HG02623 (cell line): Measurements from ENCODE around the gene TRAPPC12.
"Not testable (repeated sequence)": the region's sequence is repeated elsewhere in the genome, so short reads cannot be mapped to it uniquely, and the experiment has no call there.

Experiments
- ATAC-seq: cut with Tn5 transposase; IDR thresholded peaks from one replicate; pipeline ENCODE4 v1.9.1; 2021; ENCODE audit warnings: moderate library complexity; ENCODE audit not compliant: unreplicated experiment

The TRAPPC12 gene

DNA sequence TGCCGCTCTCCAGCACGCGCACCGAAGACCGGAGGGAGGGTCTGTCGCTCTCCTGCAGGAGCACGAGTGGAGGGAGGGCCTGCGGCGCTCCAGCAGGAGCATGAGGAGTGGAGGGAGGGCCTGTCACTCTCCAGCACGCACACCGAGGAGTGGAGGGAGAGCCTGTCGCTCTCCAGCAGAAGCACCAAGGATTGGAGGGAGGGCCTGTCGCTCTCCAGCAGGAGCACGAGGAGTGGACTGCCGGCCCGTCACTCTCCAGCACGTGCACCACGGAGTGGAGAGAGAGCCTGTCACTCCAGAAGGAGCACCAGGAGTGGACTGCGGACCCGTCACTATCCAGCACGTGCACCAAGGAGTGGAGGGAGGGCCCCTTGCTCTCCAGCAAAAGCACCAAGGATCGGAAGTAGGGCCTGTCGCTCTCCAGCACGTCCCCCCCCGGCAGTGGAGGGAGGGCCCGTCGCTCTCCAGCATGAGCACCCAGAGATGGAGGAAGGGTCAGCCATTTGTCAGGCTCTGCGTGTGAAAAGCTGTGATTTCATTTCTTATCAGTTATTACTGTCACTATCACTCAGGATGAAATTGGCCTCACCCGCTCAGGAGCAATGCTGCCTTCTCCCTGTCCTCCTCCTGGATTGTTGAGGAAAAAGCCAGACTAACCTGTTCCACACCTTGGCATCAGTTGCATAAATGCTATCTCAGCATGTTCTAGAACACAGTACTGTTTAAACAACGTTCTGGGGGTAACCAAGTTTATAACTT, 103.9 kb downstream of the TRAPPC12 start:
- no peak for ATAC-seq

DNA sequence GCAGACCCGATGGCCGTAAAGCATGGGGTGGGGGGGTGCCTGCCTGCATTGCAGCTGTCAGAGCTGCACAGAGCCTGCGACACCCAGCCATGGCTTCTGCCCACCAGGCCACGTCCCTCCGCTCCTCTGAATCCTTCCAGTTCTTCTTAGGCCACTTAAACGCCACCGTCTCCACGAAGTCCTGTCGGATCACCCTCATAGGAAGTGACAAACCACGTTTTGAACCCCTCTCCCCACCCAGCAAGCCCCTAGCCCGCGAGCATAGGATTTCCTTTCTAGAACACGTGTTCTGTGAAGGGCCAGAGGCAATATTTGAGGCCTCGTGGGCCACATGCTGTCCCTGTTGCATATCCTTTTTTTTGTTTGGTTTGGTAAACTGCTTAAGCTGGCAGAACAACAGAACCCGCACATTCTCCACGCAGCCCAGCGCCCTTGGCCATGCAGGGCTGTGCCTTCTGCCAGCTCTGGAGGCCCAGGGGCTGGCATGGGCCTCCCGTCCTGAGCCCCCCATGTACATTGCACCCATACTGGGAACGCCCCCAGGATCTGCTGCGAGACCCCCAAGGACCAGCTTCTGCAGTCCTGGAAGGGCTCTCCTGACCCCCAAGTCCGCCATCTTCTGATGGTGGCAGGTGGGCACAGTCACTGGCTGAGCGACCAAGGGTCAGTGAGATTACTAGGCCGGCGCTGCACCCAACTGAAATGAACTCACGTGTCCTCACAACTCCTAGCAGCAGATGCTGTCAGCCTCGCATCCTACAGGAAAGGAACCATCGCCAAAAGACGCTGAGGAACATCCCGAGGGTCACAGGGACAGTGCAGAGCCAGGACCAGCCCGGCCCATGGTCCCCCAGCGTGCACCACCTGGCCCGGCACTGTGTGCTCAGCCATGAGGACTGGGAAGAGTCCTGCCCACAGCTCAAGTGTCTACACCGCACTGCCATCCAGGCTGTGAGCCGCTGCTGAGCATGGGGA, 104.8 kb downstream of the TRAPPC12 start:
- ATAC-seq = no peak

DNA sequence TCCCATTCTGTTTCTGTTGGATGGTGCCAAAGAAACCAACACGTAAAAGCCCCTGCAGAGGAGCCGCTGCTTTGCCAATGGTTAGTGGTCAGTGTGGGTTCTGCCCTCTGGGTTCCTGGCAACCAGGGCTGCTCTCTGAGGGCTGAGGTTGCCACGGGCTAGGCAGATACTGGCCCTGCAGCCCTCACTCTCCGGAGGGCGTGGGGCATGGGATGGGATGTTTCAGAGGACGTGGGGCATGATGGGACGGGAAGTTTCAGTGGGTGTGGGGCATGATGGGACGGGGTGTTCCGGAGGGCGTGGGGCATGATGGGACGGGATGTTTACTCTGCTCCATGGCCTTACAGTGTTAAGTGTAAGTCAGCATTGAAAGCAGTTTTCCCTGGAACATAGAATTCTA, 105.7 kb downstream of the TRAPPC12 start:
- no peak for ATAC-seq

DNA sequence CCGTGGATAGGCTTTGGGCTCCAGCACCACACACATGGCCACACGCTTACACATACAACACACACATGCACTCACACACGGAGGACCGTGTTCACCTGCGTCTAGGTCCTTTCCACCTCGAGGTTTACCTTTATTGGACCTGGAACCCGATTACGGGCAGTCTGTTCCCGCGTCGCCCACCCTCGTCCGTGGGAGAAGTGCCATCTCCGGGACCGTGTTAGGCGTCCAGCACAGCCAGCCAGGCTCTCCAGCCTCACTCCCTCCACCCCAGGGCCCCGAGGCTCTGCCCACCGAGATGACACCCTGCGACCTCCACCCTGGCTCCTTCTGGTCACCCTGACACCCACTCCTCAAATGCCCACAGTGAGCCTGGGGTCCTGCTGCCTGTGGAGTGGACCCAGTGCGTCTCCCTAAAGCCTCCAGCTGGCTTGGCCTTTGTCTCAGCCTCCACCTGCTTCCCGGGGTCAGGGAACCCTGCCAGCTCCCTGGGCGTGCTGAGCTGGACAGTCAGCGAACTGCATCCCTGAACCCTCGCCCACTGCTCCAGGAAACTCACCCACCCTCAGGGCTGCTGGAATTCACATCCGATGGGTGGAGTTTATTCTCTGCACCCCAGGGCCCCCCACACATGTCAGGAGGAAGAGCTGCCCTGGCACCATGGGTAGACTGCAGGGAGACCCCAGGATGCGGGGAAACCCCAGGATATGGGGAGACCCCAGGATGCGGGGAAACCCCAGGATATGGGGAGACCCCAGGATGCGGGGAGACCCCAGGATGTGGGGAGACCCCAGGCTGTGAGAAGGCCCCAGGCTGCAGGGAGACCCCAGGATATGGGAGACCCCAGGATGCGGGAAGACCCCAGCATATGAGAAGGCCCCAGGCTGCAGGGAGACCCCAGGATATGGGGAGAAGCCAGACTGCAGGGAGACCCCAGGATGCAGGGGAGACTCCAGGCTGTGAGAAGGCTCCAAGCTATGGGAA, 106.8 kb downstream of the TRAPPC12 start:
- no peak for ATAC-seq

DNA sequence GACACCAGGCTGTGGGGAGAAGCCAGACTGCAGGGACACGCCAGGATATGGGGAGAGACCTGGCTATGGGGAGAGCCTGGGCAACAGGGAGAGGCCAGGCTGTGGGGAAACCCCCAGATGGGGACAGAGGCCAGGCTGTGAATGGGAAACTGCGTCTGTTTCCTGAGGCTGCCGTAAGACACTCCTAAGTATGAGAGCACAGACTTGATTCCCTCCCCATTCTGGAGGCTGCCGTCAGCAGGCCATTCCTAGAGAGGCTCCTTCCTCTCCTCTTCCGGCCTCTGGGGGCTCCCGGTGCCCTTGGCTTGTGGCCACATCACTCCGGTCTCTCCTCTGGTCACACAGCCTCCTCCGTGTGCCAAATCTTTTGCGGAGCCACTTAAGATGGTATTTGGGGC, 107.5 kb downstream of the TRAPPC12 start:
- ATAC-seq = no peak

DNA sequence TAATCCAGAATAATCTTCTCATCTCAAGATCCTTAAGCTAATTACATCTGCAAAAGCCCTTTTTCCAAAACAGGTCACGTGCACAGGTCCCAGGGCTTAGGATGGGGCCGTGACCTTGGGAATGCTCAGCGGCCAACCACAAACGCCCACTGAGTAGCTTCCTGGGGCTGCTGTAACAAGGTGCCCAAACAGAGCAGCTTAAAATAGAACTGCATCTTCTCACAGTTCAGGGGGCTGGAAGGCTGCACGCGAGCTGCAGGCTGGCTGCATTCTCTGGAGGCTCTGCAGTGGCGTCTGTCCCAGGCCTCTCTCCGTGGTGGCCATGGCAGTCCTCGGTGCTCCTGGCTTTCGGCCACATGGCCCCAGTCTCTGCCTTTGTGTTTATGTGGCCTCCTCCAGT, 107.9 kb downstream of the TRAPPC12 start:
- no peak for ATAC-seq

DNA sequence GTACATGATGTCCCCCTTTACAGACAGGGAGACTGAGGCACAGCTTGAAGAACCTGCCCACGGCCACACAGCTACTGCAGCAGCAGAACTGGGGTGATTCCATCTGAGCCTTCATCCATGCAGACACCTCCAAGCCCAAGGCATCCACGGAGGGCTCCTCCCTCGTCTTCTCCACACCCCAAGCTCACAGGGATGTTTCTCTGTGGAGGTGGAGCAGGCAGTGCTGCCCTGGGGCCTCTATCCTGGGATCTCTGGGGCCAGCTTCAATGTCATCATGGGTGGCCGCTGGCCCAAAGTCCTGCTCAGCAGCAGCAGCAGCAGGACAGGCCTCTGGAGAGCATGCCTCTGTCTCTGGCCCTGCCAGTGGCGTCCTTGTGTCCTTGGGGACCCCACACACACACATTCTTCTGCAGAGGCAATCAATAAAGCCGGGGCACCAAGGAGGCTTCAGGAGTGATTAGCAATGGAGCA, 108.6 kb downstream of the TRAPPC12 start:
- ATAC-seq = no peak

DNA sequence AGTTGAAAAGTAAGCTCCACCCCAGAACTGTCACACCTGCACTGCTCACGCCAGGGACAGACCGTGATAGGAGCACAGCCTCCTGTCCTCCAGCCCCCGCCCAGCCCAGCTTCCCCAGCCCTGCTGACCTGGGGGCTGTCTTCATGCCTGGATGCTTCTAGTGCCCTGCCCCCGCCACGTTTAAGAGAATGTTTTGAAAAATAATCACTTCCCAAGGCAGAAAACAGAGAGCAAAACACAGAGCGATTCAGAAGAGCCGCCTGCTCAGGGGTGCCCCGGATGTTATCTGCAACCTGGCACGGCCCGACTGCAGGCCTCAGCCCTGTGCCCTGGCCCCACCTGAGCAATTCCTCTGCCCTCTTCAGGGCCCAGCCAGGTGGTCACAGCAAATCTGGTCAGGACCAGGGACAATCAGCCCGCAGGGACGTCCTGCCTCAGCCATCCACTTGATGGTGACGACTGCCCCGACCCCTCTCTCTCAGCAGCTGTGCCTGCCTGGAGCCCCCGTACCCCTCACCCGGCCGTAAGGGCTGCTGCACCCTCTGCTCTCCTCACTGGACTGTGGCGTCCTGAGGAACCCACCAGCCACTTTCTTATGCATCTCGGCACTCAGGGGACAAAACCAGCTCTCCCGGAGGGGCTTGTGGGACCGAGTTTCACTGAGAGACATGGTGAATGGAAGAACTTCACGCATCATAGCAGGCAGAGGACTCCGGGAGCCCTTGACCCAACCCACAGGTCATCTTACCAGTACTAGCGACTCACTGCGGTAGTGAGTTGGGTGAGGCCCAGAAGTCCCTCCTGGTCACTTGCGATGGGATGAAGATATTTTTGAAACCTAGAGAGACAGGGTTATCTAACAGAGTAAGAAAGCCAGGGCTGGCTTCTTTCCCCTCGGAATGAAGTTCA, 109.6 kb downstream of the TRAPPC12 start:
- no peak for ATAC-seq

DNA sequence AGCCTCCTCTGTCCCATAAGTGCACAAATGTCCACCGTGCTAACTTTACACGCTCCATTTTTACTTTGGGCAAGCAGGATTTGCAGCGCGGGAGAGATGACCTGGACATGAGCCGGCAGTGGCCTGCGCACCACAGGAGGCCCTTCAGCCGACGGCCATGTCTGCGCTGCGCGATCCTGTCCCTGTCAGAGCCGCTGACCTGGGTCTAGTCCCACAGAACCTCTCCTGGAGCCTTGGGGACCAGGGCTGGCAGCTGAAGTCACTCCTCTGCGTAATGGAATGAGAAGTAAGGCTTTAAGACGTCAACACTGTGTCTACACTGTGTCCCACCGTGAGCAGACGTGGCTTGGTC, 110.2 kb downstream of the TRAPPC12 start:
- no peak for ATAC-seq

DNA sequence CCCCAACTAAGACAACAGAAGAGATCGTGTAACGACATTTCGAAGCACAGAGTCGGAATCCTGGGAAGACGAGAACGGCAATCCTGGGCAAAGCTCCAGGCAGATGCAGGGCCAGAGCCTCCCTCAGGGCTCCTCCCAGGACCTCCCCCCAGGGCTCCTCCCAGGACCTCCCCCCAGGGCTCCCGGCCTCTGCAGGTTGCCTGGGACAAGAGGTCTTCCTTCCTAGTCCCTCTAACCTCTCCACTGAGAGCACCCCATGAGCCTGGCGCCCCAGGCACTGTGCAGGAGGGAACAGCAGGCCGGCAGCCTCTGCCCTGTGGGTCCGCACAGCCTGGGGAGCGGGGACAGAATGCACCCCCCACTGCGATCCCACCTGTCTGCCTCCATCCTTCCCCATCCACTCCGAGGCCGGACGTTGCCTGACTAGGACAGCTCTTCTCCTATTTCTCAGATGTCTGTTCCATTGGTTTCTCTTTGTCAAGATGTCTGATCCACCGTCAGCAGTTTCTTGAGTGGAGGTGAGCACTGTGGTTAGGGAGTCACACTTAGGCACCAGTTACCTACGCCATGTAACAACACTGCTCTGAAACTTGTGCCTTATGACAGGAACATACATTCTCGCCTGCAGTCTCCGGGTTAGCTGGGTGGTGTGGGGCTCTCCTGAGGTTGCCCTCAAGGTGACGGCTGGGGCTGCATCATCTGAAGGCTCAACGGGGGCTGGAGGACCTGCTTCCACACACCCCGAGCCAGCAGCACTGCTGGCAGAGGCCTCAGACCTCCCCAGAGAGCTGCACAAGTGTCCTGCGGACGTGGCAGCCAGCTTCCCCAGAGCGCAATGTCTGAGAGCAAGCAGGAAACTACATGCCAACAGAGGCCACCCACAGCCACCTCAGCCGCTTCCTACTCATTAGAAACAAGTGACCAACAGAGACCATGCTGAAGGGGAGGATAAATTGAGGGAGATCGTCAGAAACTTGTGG, 111.0 kb downstream of the TRAPPC12 start:
- no peak for ATAC-seq

DNA sequence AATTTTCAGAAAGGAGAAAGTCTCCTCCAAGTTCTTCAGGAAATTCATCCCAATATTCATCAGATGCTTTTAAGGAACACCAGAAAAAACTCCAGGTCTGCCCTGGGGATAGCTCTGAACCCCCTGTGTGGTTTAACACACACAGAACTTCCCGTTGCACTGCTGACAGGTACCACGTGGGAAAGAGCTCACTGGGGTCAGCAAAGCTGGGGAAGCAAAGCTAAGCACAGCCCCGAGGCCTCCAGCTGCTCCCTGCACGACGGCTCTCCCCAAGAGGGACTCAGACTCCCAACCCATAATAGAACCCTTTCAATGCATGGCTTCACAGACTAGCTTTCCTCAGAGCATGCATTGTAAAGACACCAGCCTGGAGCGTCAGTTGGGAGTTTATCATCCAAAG, 111.8 kb downstream of the TRAPPC12 start:
- no peak for ATAC-seq

DNA sequence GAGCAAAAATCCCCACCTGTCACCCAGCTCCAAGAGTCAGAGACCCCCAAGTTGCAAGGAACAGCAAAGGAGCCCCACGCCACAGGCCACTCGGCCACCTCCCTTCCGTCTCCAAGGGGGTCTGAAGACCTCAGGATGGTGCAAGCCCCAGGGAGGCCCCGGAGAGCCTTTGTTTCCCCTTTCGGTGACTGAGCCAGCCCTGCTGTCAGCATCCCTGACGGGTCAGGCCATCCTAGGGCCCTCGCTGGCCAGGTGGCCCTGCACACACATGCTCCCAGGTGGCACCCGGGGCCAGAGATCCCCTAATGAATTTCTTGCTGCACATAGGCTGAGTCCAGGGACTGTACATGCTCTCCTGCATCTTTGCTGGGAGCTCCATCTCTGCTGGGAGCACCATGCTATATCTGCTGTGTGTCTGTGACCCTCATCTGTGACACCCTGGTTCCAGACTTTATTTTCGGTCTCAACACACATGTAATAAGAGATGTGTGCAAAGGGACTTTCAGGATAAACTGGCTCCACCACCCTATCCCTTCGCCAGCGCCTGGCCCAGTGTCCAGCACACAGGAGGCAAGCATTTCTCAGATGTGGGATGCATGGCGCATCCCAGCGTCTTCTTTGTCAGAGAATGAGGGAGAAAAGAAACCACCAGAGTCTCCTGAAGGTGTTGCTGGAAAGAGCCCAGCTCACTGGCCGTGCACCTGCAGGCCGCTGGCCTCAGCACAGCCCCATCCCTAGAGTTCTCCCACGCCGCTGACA, 112.4 kb downstream of the TRAPPC12 start:
- ATAC-seq = no peak

DNA sequence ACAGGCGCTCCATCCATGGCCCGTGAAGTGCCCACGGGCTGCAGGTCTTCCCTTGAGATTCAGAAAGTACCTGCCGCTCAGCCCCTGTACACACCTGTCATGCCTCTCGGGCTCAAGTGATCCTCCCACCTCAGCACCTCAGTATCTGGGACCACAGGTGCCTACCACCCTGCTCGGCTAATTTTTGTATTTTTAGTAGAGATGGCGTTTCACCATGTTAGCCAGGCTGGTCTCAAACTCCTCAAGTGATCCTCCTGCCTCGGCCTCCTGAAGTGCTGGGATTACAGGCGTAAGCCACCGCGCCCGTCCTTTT, 112.9 kb downstream of the TRAPPC12 start:
- not testable (repeated sequence) for ATAC-seq

DNA sequence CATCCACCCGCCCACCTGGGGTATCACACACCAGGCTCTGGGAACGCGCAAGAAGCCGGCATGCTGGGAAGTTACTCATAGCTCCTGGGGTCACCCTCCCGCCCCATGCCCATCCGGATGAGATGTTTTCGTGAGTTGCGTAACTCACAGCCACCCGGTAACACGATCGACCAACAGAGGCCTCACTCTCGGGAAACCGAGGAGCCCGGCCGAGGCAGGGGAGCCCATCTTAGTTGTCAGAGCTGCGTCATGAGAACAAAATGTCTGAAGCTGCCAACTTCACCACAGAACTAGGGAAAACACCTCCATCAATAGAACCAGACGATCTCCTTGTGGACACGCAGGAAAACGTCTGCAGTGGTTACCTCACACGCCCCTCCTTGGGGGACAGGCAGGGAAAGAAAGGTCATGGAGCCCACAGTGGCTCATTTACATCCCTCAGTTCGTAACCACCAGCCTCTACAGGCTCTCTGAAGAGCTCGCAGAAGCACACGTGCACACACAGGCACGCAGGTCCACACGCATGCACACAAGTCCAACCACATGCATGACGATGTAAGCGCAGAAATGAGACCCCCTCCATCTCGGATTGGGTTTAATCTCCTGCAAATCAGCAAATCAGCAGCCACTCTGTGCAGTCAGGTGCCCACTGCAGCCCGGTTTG, 113.6 kb downstream of the TRAPPC12 start:
- ATAC-seq = no peak

DNA sequence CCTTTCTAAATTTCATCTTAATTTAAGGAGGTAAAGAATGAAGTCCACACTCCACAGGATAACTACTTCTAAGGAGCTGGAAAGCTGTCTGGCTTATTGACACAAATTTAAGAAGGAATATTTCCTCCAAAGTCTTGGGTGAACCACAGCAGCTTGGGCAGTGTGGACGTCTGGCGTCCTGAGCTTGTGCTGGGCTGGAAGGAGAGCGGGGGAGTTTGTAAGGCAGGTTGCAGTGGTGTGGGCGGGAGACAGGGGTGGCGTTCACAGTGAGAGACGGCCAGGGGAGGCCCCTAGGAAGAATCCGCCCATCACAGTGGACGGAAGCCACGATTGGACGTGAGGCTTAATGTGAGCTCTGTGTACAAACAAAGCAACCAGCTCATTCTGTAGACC, 114.1 kb downstream of the TRAPPC12 start:
- no peak for ATAC-seq

DNA sequence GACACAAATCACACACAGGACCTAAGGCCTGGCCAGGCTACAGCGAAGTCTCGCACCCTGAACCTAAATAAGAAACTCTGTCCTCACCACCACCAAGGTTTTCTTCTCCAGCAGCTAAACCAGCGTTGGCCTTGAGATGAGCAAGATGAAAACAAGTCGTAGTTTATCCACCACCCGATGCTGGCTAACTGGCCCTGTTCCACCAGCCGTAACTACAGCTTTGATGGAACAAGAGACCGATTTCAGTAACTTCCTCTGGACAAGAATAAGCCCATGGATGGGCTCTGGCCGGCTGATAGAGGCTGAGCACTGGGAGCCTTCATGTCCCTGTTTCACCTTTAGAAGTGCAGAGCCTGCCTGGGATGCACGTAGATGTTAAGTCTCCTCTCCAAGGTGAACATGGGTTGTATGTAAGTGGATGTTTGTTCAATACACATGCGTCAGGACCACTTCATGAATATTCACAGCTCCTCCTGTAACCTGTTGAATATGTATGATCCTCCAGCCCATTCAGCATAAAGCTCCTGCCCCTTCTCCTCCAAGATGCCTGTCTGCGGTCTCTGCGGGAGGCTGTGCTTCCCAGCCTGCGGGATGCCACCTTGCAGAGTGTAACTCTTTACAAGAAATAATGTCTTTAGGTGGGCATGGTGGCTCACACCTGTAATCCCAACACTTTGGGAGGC, 115.6 kb downstream of the TRAPPC12 start:
- no peak for ATAC-seq

DNA sequence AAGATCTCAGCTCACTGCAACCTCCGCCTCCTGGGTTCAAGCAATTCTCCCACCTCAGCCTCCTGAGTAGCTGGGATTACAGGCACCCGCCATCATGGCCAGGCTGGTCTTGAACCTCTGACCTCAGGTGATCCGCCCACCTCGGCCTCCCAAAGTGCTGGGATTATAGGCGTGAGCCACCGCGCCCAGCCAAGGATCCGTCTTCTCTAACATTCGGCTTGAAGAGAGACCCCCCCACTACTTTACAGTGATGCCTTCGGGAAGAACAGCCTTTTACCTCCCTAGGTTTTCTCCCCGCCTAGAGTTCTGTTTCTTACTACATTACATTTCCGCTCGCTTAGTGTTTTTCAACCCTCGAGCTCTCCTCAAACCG, 117.2 kb downstream of the TRAPPC12 start:
- not testable (repeated sequence) for ATAC-seq
